G401.6 (cell line): Measurements from ENCODE around the gene CHAT.

Experiments used
- FAIRE-seq: peaks from 2 replicates; lab custom pipeline; 2012; peaks lifted over from hg19 to GRCh38; lab: Jason Lieb, UNC

Gene CHAT

DNA sequence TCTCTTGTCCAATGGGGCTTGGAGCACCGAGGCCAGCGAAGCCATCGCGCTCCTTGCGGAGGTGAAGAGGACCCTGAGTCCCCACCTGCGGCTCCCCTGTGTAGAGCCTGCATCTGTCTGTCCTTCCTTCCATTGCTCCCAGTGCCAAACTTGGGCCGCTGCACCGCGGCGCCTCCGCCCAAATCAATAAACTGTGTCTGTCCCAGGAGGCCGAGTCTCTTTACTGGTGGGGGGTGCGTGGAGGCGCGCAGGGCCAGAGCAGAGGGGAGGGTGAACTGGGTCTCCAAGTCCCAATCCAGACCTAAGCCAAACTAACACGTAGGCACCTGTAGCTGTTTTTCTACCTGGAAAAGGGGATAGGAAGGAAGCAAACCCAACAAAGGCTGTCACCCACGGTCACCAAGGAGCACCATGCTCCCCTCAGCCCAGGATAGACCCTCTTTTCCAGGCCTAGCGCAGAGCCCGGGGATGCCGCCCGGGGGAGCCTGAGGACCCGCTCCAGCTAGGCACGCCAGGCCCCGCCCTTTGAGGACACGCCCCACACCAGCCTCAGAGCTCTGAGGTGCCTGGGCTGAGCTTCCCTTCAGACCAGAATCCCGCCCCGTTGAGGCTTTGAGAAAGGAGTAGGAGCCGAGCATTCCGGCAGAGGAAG lies 1.2 kb upstream of the CHAT start:
- no peak for FAIRE-seq

DNA sequence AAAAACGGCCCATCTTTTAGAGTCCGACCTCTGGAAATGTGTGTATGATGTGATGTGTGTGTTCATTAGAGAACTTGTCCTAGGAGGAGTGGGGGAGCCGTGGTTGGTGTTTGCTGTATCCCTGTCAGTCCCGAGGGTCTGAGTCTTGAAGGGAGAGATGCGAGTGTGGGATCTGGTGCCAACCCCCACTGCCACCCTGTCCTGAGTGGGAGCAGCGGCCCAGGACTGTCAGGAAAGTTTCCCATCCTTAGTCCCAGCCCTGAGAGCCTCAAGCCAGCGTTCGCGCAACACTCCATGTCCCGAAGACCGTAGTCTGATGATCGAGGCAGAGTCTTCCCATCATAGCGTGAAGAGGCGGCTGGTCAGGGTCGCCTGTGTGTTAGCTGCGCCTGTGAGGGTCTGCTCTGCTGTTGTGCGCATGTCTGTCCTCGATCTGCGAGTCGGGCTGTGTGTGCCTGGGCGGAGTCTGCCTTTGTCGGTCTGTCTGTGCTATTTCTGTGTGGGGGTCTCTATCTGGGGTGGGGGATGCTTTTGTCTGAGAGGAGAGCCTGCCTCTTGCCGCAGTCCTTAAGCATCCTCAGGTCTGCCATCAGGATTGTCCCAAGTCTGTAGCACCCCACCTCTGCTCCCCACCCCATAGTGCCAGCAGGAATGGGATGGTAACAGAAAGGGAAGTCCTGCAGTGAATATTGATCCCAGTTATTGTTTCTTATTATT lies 514 bp upstream of the CHAT start:
- FAIRE-seq, result no peak

DNA sequence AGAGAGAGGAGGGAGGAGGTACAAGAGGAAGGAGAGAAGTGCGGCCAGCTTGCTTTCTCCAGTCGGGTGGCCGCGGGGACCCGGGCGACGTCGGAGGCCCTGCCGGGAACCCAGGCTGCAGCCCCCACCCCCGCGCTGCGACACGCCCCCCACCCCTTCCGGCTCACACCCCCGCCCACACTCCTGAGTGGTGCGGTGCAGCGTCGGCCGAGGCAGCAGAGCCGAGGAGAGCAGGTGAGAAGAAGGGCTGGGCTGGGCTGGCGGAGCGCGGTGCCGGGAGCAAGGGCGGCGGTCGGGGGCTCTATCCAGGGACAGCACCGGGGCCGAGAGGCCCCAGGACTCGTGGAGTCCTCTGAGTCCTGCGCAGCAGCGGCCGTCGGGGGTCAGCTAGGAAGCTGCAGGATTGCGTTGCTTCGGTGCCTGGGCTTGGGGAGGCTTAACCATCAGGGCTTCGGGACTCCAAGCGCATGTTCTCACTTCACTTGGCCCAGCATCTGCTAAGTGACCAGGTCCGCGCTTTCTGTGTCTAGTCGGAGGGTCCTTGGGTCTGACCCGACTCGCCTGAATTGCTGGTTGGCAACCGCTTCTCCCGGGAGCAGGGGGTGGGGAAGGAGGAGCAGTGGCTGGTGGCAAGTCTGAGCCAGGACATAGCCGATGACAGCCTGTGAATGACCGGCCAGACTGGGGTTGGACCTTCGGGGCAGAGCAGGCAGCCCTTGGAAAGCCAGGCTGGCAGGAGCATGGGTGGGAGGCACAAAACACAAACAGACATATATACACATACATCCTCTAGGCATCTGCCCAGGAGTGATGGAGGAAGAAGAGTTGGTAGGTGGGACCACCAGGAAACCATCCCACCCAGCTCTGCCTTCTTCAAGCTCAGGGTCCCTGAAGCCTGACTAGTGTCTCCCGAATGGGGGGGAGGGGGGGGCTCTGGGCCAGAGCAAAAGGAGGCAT lies 683 bp downstream of the CHAT start:
- no peak for FAIRE-seq

DNA sequence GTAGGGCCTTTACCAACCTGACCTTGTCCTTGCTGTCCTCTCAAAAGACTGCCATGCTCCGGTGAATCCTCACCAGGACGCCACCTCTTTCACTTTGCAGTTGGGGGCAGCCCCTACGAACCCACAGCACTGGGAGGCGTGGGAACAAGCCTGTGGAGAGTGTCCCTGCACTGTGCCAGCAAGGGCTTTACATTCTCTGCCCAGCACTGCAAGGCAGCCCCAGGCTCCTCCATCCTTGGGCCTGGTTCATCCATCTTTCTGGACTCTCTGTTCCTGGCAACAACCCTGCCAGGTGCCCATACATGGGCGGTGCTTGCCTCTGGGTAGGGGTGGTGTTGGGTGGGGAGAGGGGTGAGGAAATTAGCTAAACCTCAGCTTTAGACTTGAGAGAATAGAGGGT lies 1.4 kb downstream of the CHAT start:
- FAIRE-seq, result no peak

DNA sequence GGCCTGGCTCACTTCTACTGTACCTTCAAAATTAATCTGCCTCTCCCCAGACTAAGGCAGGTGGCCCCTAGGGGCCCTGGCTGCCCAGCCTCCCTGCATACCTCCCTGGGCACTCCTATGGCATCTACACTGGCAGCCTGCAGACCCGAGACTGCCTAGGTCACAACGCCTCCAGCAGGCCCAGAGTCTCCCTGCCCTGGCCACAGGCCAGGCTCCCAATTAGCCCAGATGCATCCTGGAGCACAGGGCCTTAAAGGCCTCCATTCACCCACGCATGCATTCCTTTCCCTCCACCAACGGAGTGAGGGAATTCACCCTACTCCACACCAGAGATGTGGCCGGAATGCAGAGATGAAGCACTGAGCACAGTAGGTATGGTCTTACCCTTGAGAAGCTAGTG lies 1.9 kb downstream of the CHAT start:
- FAIRE-seq, result no peak

DNA sequence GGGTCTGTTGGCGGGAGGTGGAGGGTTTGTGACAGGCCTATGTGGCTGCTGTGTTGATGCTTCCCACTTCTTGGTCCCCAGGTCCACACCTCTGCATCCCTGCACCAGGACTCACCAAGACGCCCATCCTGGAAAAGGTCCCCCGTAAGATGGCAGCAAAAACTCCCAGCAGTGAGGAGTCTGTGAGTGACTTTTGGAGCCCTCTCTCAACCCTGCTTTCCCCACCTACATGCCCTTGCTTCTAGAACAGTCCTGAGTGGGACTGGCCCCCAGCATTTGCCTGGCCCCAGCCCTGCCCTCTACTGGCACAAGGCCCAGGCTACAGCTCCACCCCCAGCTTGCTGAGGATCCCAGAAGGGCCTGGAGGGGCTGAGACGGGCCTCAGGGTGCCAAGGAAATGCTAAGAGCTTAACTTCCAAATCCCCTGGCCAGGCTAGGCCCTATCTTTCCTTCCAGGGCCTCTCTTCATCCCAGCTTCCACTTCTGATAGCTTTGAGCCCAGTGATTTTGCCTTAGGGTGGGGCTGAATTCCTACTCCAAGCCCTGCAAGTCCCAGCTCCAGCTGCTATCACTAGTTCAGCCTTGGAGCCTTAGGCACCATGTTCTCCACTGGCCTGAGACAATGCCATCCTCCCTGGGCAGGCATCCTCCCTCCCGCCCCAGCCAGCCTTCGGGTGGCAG lies 2.7 kb downstream of the CHAT start:
- no peak for FAIRE-seq

DNA sequence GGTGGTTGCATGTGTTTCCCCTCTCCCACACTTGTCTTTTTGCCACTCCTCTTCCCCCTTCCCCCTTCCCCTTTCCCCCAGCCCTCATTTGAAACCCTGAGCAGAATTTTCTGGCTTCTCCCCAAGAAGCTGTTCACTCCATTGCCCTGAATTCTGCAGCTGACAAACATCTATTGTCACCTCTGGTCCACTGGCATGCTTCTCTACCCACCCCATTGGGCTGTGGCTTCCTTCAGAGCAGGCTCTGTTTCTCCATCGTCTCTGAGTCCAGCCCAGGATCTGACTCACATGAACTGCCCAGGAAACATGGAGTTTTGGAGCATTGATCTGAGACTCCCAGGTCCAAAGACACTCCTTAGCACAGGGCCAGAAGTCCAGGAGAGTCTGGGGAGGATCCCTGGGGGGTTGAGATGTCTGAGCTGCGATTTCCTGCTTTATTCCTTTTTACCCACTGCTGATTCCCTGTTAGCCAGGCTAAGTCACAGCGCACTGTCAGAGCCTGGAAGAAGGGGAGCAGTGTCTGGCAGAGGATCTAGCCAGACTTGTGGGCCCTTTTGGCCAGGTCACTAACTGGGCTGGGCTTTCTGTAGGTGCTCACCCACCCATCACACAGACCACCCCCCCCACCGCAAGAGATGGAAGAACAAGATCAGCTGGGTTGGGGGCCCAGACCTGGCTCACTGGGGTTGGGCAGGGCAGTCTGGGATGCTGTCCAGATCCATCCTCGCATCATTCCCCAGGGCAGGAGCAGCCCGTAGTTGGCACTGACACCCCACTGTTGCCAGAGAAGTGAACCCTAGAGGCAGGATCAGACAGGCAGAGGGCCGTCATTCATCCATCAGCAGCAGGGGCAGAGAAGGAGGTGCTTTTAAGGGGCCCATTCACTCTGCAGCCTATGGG lies 3.5 kb downstream of the CHAT start:
- FAIRE-seq, result no peak

DNA sequence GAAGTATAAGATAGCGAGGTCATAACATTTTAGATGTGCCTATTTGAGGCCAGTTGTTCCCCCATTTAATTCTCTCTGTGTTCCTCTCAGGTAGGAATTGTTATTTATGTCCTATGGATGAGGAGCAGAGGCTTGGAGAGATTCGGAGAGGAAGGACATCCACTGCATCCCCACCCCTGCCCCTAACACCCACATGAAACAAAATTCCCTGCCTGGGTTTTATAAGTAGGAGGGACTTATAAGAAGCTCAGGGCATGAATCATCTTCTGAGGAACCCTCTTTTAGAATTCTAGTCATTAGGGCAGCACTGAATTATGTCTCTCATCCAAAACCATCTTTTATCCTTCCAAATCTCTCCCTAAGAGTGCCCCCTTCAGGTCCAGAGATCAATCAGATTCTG lies 5.0 kb downstream of the CHAT start:
- no peak for FAIRE-seq

DNA sequence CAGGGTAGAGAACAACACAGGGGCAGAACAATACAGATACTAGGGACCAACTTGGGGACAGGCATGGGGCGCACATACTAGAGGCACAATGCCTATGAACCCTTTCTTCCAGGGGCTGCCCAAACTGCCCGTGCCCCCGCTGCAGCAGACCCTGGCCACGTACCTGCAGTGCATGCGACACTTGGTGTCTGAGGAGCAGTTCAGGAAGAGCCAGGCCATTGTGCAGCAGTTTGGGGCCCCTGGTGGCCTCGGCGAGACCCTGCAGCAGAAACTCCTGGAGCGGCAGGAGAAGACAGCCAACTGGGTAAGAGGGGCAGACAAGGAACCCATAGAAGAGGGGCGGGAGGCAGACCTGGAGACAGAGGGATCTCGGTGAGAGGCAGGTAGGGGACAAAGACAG lies 5.8 kb downstream of the CHAT start:
- no peak for FAIRE-seq

DNA sequence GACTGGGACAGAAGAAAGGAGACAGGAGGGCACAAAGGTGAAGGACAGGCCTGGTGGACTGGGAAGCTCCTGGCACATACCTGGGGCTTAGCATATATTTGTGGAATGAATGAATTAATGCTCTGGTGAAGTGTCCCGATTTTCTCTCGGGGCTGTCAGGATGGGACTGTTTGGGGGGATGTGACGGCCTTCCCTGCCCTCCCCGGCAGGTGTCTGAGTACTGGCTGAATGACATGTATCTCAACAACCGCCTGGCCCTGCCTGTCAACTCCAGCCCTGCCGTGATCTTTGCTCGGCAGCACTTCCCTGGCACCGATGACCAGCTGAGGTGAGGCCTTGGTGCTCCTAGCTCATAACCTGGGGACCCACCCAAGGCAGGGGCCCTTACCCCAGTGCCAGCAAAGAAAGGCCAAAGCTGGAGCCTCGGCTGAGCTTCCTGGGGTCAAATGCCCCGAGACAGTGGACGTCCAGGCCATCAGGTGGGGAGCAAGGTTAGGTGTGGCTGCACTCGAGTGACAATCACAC lies 6.5 kb downstream of the CHAT start:
- FAIRE-seq, result no peak

DNA sequence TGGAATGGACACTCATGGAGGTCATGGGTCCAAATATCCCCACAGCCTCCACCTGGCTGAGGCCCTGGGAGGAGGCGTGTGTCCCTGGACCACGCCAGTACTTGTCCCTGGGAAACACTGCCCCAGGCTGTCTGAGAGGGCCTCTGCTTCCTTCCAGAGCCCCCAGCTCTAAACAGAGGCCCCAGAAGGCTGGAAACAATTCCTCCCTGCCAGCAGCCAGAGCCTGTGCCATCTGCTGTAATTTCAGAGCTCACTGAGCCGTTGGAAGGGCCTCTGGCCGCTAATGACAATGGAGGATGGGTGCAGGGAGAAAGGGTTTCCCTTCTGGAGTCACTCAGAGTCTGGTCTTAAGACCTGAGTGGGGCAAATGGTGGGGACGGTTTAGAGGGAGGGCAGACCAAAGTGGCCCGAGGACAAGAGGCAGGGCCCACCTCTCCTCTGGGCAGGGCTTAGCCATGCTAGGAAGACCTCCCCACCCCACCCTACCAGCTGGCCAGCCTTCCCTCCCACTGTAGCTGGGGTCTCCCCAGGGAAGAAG lies 7.1 kb downstream of the CHAT start:
- no peak for FAIRE-seq

DNA sequence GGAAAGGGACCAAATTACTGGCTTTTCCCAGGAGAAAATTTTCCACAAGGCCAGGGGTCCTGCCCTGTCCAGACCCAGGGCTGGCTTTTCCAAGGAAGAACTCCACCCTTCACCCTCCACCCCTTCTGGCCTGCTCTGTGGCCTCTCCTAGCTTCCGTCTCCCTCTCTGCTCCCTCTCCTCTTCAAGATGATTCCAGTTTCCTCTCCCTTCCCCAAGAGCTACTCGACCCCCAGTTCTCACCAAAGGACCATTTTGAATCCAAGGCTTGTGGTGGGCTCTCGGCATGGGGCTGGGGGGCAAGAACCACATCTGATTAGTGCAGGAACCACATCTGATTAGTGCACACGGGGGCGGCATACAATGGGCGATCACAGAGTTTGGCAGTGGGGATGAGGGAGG lies 7.7 kb downstream of the CHAT start:
- FAIRE-seq, result no peak

DNA sequence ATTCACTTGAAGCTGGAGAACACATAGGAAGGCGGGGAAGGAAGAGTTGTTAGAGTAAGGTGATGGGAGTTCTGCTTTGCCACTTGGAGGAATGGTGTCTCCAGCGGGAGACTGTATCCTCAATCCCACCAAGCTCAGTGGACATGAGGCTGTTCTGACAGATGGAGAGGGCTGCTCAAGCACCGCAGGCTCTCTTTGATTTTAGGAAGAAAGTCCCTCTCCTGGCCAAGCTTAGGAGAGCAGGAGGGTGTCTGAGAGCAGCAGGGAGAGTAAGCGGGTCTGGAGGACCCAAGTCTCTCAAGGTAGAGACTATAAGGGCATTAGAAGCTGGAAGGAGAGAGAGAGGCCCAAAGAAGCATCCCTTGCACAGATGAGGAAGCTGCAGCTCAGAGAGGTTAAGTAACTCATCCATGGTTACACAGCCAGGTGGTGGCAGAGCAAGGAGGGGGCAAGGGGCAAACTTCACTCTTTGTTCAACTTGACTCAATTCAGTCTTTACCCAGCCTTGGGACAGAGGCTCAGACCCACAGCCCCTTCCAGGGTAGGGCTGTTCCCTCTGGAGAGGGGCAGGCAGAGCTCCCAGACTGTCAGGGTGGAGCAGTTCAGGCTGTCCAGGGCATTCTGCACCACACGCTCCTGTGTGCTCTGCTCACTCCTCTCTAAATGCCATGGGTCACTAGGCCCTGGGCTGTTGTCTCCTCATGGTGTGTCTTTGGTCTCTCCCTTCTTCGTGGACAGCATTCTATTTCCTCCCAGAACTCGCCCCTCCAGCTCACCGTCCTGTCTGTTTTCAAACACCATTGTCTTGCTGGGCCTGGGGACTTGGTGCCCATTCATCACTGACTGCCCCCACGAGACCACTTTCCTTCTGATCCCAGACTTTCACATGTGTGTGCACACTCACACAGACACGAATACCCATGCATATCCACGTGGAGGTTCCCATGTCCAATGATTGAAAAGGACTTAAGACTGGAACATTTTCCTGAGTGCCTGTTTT lies 8.9 kb downstream of the CHAT start:
- no peak for FAIRE-seq

DNA sequence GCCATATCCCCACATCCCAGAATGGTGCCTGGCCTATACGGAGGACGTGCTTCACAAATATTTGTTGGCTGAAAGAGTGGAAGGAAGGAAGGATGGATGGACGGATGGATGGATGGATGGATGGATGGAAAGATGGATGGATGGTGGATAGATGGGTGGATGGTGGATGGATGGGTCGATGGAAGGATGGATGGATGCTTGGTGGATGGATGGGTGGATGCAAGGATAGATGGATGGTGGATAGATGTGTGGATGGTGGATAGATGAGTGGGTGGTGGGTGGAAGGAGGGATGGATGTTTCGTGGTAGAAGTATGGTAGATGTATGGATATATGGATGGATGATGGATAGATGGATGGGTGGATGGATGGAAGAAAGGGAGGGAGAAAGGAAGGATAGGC lies 10.8 kb downstream of the CHAT start:
- no peak for FAIRE-seq

DNA sequence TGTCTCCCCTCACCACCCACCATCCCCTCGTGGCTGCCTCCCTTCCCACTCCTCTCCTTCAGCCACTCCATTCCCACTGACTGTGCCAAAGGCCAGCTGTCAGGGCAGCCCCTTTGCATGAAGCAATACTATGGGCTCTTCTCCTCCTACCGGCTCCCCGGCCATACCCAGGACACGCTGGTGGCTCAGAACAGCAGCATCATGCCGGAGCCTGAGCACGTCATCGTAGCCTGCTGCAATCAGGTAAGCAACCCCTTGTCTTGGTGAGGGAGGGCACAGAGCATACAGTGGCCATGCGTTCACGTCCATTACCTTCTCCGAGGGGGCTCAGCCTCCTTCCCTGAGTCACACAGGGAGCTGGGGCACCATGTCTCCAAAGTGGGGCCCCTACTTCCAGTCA lies 11.6 kb downstream of the CHAT start:
- no peak for FAIRE-seq

DNA sequence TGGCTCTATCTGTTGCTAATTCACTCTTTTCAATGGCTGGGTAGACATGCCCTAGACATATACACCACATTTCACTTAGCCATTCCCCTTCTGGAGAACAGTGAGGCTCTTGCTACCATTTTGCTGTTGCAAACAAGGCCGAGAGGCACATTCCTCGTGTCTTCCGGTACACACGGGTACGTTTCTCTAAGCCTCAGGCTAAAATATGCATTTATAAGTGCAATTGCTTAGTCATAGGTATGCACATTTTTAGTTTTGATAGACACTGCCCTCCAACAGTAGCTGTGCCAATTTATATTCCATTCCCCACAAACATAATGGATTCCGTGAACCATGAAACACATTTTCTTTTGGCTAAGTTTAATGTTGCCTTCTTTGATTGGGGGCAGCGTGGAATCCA lies 13.2 kb downstream of the CHAT start:
- FAIRE-seq, result no peak

DNA sequence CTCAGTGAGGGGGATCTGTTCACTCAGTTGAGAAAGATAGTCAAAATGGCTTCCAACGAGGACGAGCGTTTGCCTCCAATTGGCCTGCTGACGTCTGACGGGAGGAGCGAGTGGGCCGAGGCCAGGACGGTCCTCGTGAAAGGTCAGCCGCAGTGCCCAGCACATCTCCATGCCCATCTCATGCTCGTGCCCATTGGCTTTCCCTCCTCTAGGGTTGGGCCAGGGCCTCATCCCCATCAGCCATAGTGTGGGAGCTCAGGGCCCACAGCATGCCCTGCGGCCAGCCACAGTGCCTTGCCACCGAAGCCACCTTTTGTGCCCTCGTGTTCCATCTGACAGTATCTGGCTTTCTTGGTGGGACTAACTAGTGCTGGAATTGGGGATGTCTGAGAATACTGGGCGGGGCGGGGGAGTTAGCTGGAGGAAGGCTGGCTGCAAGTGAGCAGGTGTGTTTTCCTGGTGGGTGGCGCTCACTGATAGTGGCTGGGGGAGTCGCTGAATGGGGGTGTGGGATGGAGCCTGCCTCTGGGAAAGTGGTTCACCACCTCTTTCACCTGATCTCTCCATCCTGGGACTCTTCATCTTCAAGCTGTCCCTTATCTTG lies 13.9 kb downstream of the CHAT start:
- no peak for FAIRE-seq

DNA sequence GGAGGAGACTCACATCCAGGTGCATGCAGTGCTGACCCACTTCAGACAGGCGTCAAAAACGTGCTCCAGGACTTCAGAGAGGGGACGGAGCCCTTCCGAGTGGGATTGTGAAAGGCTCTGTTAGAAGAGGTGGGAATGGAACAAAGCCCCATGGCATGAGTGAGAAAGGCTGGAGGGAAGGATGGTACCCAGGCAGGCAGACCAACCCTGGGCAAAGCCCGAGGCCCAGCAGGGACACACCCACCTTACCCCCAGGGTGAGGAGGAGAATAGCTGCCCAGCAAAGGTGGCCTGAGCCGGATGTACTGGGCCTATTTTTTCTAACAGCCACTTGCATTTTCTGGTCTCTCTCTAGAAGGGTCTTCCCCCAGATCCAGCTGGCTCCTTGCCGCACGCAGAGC lies 14.8 kb downstream of the CHAT start:
- no peak for FAIRE-seq

DNA sequence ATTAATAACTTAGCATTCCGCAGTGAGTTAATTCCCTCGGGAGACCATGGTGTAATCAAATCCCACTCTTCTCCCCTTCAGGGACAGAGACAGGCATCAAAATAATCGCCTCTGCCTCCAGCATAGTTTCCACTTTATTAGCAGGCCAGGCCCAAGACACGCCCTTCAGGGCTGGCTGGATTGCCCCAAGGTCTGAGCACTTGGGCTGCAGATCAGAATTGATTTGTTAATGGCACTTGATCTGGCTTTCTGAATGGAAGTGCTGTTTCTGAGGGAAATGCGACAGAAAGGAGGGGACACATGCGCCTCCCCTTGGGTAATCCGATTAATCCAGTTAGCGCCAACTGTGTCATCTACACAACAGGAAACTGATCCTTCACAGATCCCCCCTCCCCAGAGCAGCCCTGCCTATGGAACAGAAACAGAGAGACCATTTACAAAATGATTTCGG lies 15.6 kb downstream of the CHAT start:
- no peak for FAIRE-seq
